H9 (cell line): ENCODE data around the gene RRAS. TPM values are rescaled to one million over a fixed set of nuclear protein-coding genes. Genes with fewer than 3 reads are reported as not detected.
A peak's percentile ranks its signal among the peaks of the same experiment; 100 is the strongest.

Source experiments
- DNase-seq: peaks from one replicate; pipeline ENCODE4 v3.0.0-alpha.2; 2017
- H2AFZ ChIP-seq: one replicate; pipeline ENCODE4 v1.6.1; 2013; ENCODE audit warnings: mild to moderate bottlenecking, low read length, control low read depth, moderate library complexity
- H2AK5ac ChIP-seq: 2 replicates; pipeline ENCODE4 v1.6.1; 2013; ENCODE audit warnings: low read length, control low read depth, mixed read lengths; ENCODE audit not compliant: insufficient read length
- H2BK120ac ChIP-seq: one replicate; pipeline ENCODE4 v1.6.1; 2013; ENCODE audit warnings: low read depth, mild to moderate bottlenecking, low read length, control low read depth, inconsistent platforms; ENCODE audit not compliant: poor library complexity, severe bottlenecking
- H2BK12ac ChIP-seq: 2 replicates; pipeline ENCODE4 v1.6.1; 2013; ENCODE audit warnings: low read length, control low read depth, mixed read lengths, low read depth; ENCODE audit not compliant: insufficient read length
- H2BK15ac ChIP-seq: 2 replicates; pipeline ENCODE4 v1.6.1; 2013; ENCODE audit warnings: low read depth, low read length, control low read depth
- H2BK20ac ChIP-seq: one replicate; pipeline ENCODE4 v1.6.1; 2013; ENCODE audit warnings: low read depth, mild to moderate bottlenecking, low read length, control low read depth, inconsistent platforms; ENCODE audit not compliant: poor library complexity, severe bottlenecking
- H2BK5ac ChIP-seq: 2 replicates; pipeline ENCODE4 v1.6.1; 2013; ENCODE audit warnings: low read length, control low read depth, mixed read lengths; ENCODE audit not compliant: insufficient read length
- H3K14ac ChIP-seq: 2 replicates; pipeline ENCODE4 v1.6.1; 2013; ENCODE audit warnings: low read length, control low read depth; ENCODE audit not compliant: insufficient read depth
- H3K18ac ChIP-seq: 2 replicates; pipeline ENCODE4 v1.6.1; 2013; ENCODE audit warnings: low read depth, mild to moderate bottlenecking, mixed read lengths, low read length, control low read depth; ENCODE audit not compliant: insufficient read length
- H3K23ac ChIP-seq: 2 replicates; pipeline ENCODE4 v1.6.1; 2013; ENCODE audit warnings: low read length, control low read depth, mixed read lengths, low read depth; ENCODE audit not compliant: insufficient read length
- H3K23me2 ChIP-seq: 2 replicates; pipeline ENCODE4 v1.6.1; 2013; ENCODE audit warnings: low read depth, mild to moderate bottlenecking, mixed read lengths, low read length, control low read depth; ENCODE audit not compliant: insufficient read length, poor library complexity, severe bottlenecking
- H3K27ac ChIP-seq: 2 replicates; pipeline ENCODE4 v1.5.1; 2013; ENCODE audit warnings: low read length, control low read depth, mixed read lengths, low read depth; ENCODE audit not compliant: insufficient read length
- H3K27me3 ChIP-seq: 2 replicates; pipeline ENCODE4 v1.6.1; 2013; ENCODE audit warnings: low read length, control low read depth, inconsistent platforms; ENCODE audit not compliant: insufficient read depth
- H3K4ac ChIP-seq: 2 replicates; pipeline ENCODE4 v1.6.1; 2013; ENCODE audit warnings: low read depth, mild to moderate bottlenecking, control low read depth, inconsistent platforms, low read length, moderate library complexity
- H3K4me1 ChIP-seq: 2 replicates; pipeline ENCODE4 v1.6.1; 2013; ENCODE audit warnings: low read length, control low read depth, inconsistent platforms; ENCODE audit not compliant: insufficient read depth
- H3K4me2 ChIP-seq: 2 replicates; pipeline ENCODE4 v1.6.1; 2013; ENCODE audit warnings: low read length, control low read depth, mixed read lengths; ENCODE audit not compliant: insufficient read length, insufficient read depth
- H3K56ac ChIP-seq: 2 replicates; pipeline ENCODE4 v1.6.1; 2013; ENCODE audit warnings: low read depth, mild to moderate bottlenecking, mixed read lengths, low read length, control low read depth; ENCODE audit not compliant: insufficient read length
- H3K79me1 ChIP-seq: 2 replicates; pipeline ENCODE4 v1.6.1; 2013; ENCODE audit warnings: low read depth, mild to moderate bottlenecking, moderate library complexity, low read length, control low read depth, inconsistent platforms; ENCODE audit not compliant: insufficient read depth, poor library complexity, severe bottlenecking
- H3K79me2 ChIP-seq: 2 replicates; pipeline ENCODE4 v1.6.1; 2013; ENCODE audit warnings: low read length, control low read depth, inconsistent platforms; ENCODE audit not compliant: insufficient read depth
- H3K9ac ChIP-seq: 2 replicates; pipeline ENCODE4 v1.6.1; 2013; ENCODE audit warnings: low read length, control low read depth, mixed read lengths; ENCODE audit not compliant: insufficient read length; ENCODE audit errors: extremely low read depth
- H3K9me3 ChIP-seq: one replicate; pipeline ENCODE4 v1.6.1; 2013; ENCODE audit warnings: low read depth, low read length, inconsistent platforms; ENCODE audit not compliant: control insufficient read depth
- H3T11ph ChIP-seq: one replicate; pipeline ENCODE4 v1.6.1; 2013; ENCODE audit warnings: mild to moderate bottlenecking, low read length, control low read depth, inconsistent platforms
- H4K20me1 ChIP-seq: one replicate; pipeline ENCODE4 v1.6.1; 2013; ENCODE audit not compliant: control insufficient read depth, insufficient read length, insufficient read depth
- H4K5ac ChIP-seq: 2 replicates; pipeline ENCODE4 v1.6.1; 2013; ENCODE audit warnings: low read depth, mild to moderate bottlenecking, mixed read lengths, low read length, control low read depth; ENCODE audit not compliant: insufficient read length
- H4K8ac ChIP-seq: replicated peaks from 2 replicates; pipeline ENCODE4 v1.6.1; 2013; ENCODE audit warnings: low read length, control low read depth, mixed read lengths, low read depth; ENCODE audit not compliant: insufficient read length
- H4K91ac ChIP-seq: 2 replicates; pipeline ENCODE4 v1.6.1; 2013; ENCODE audit warnings: low read depth, mild to moderate bottlenecking, moderate library complexity, mixed read lengths, low read length, control low read depth; ENCODE audit not compliant: insufficient read length
- H3K27ac Mint-ChIP-seq, 3 experiments: 2 replicates in 2 of 3; 3 replicates in 1 of 3; pipeline ENCODE4 v1.8.0; 2020 to 2021; ENCODE audit warnings: mixed read lengths in 3 of 3, mild to moderate bottlenecking in 1 of 3, moderate library complexity in 1 of 3
- H3K27me3 Mint-ChIP-seq: 2 replicates; pipeline ENCODE4 v1.8.0; 2021; ENCODE audit warnings: low read depth, mild to moderate bottlenecking, moderate library complexity, mixed read lengths
- H3K36me3 Mint-ChIP-seq, 3 experiments: 2 replicates in 2 of 3; 3 replicates in 1 of 3; pipeline ENCODE4 v1.8.0; 2020 to 2021; ENCODE audit warnings: low read depth in 3 of 3, mixed read lengths in 3 of 3; ENCODE audit not compliant: insufficient read depth in 1 of 3
- H3K4me1 Mint-ChIP-seq, 2 experiments: 2 replicates each; pipeline ENCODE4 v1.8.0; 2020; ENCODE audit warnings: mixed read lengths in 2 of 2
- H3K4me3 Mint-ChIP-seq, 2 experiments: 2 replicates in 1 of 2; 3 replicates in 1 of 2; pipeline ENCODE4 v1.8.0; 2020 to 2021; ENCODE audit warnings: mild to moderate bottlenecking in 2 of 2, mixed read lengths in 2 of 2, moderate library complexity in 1 of 2
- H3K9me3 Mint-ChIP-seq, 2 experiments: 2 replicates in 1 of 2; 3 replicates in 1 of 2; pipeline ENCODE4 v1.8.0; 2020; ENCODE audit warnings: mild to moderate bottlenecking in 2 of 2, mixed read lengths in 2 of 2, moderate library complexity in 1 of 2
- CTCF ChIP-seq: fragments of 200-600 bp; sonication (generic); conservative IDR thresholded peaks from 3 replicates; pipeline ENCODE4 v1.8.0; 2021; ENCODE audit warnings: antibody characterized with exemption, mild to moderate bottlenecking
- WGBS: extraction: QIAGEN DNeasy Blood & Tissue Kit; methylation state at CpG from one replicate; pipeline ENCODE4 v1.1.7; 2013; ENCODE audit warnings: missing lambda C conversion rate, low lambda C conversion rate, mixed read lengths; ENCODE audit not compliant: insufficient read length; ENCODE audit errors: extremely low coverage; 5-methylcytosine and 5-hydroxymethylcytosine counted together
- total RNA-seq: library from RNA; stranded (reverse); gene quantifications from 2 replicates; pipeline ENCODE4 v1.2.1, GENCODE V29; 2021

The RRAS gene
- total RNA-seq, 1 experiment from 2014 or later: 9.9 TPM

GRCh38 chr19:49678985-49679770 is 39.2 kb upstream of the RRAS start:
- no peak overlapping the region for H3K23ac ChIP-seq
- H3K18ac ChIP-seq: no peak overlapping the region
- no peak overlapping the region for H2BK20ac ChIP-seq
- H2BK120ac ChIP-seq: no peak overlapping the region
- H3K4ac ChIP-seq: no peak overlapping the region
- H2AK5ac ChIP-seq: no peak overlapping the region
- no peak overlapping the region for H2AFZ ChIP-seq
- no peak overlapping the region for H3K9ac ChIP-seq
- H4K5ac ChIP-seq: no peak overlapping the region
- no peak overlapping the region for H2BK15ac ChIP-seq
- H3T11ph ChIP-seq: no peak overlapping the region
- no peak overlapping the region for H2BK12ac ChIP-seq
- Mint-ChIP-seq H3K36me3 (peaks cover 32 to 38% (median 35%) of the 10 kb centered on the region in 3 experiments; a peak in 6 of 7 replicates), H3K9me3 (no peaks in the 10 kb centered on the region; a peak in 2 of 5 replicates), H3K4me1 (peaks cover 20 to 37% of the 10 kb centered on the region in 2 experiments), H3K27ac (peak overlapping the region in 1 of 3 experiments; percentile 97; a peak in 1 of 7 replicates), H3K27me3 (peaks cover 2% of the 10 kb centered on the region; the same call in 1 of the 2 replicates), H3K4me3 (peak overlapping the region; percentile 91 to 98)
- H3K79me2 ChIP-seq: peaks cover 22% of the 10 kb centered on the region; the same call in 1 of the 2 replicates
- H4K91ac ChIP-seq: no peak overlapping the region
- H3K4me1 ChIP-seq: peaks cover 6% of the 10 kb centered on the region
- H2BK5ac ChIP-seq: no peak overlapping the region
- H3K14ac ChIP-seq: no peak overlapping the region
- H3K79me1 ChIP-seq: peaks cover 2% of the 10 kb centered on the region
- no peak overlapping the region for H3K27ac ChIP-seq
- H3K56ac ChIP-seq: no peak overlapping the region
- H3K9me3 ChIP-seq: no peaks in the 10 kb centered on the region
- no peaks in the 10 kb centered on the region for H3K27me3 ChIP-seq
- DNase-seq: no peak
- no peak overlapping the region for H3K4me2 ChIP-seq
- H4K8ac ChIP-seq: no peak overlapping the region
- H3K23me2 ChIP-seq: peaks cover 4% of the 10 kb centered on the region
- no peak for TF ChIP-seq CTCF
- WGBS: no CpG with 5 or more reads among the region's 12 CpGs
- no peaks in the 10 kb centered on the region for H4K20me1 ChIP-seq
